Ectodermal cell (in vitro differentiated cells): Measurements from ENCODE around the gene SCN5A.

Source experiments
- H3K27ac ChIP-seq: 2 replicates; pipeline ENCODE4 v1.7.0; 2013; ENCODE audit warnings: mild to moderate bottlenecking, low read depth, low read length; ENCODE audit not compliant: insufficient read depth, poor library complexity, severe bottlenecking
- H3K27me3 ChIP-seq: 2 replicates; pipeline ENCODE4 v1.7.0; 2013; ENCODE audit warnings: mild to moderate bottlenecking, low read length; ENCODE audit not compliant: insufficient read depth, control insufficient read depth, poor library complexity, severe bottlenecking
- H3K36me3 ChIP-seq: one replicate; pipeline ENCODE4 v1.7.0; 2013; ENCODE audit warnings: low read length; ENCODE audit not compliant: control insufficient read depth, insufficient read depth
- H3K4me1 ChIP-seq: one replicate; pipeline ENCODE4 v1.7.0; 2013; ENCODE audit warnings: low read length; ENCODE audit not compliant: control insufficient read depth, insufficient read depth
- H3K4me3 ChIP-seq: 2 replicates; pipeline ENCODE4 v1.7.0; 2013; ENCODE audit warnings: low read depth, low read length, control low read depth; ENCODE audit not compliant: insufficient read depth
- H3K9me3 ChIP-seq: 2 replicates; pipeline ENCODE4 v1.7.0; 2013; ENCODE audit warnings: mild to moderate bottlenecking, low read length, moderate library complexity; ENCODE audit not compliant: control insufficient read depth
- WGBS, 2 experiments: methylation state at CpG; one replicate each; pipeline ENCODE4 v1.1.7; 2013; ENCODE audit warnings: missing lambda C conversion rate in 2 of 2; 5-methylcytosine and 5-hydroxymethylcytosine counted together

Gene SCN5A

GRCh38 chr3:38511546-38511945 is 137.9 kb downstream of the SCN5A start:
- H3K36me3 ChIP-seq, result peaks cover 5% of the 10 kb centered on the region
- no peaks in the 10 kb centered on the region for H3K4me1 ChIP-seq
- no peaks in the 10 kb centered on the region for H3K9me3 ChIP-seq
- 96 to 97% methylated on average over 3 of the region's 3 CpGs for WGBS, 2 experiments
- no peaks in the 10 kb centered on the region for H3K27me3 ChIP-seq
- no peak overlapping the region for H3K27ac ChIP-seq
- H3K4me3 ChIP-seq, result no peak overlapping the region

GRCh38 chr3:38510631-38511030 is 138.9 kb downstream of the SCN5A start:
- Histone ChIP-seq H3K27me3 (no peaks in the 10 kb centered on the region), H3K4me1 (no peaks in the 10 kb centered on the region), H3K36me3 (peaks cover 5% of the 10 kb centered on the region), H3K27ac (no peak overlapping the region), H3K4me3 (no peak overlapping the region), H3K9me3 (no peaks in the 10 kb centered on the region)

GRCh38 chr3:38509732-38510131 is 139.8 kb downstream of the SCN5A start:
- no peak overlapping the region for H3K27ac ChIP-seq
- 89 to 100% methylated on average over 1 of the region's 2 CpGs for WGBS, 2 experiments
- no peak overlapping the region for H3K4me3 ChIP-seq
- H3K36me3 ChIP-seq, result peaks cover 5% of the 10 kb centered on the region
- no peaks in the 10 kb centered on the region for H3K27me3 ChIP-seq
- H3K4me1 ChIP-seq, result no peaks in the 10 kb centered on the region
- no peaks in the 10 kb centered on the region for H3K9me3 ChIP-seq

GRCh38 chr3:38507120-38507519 is 142.4 kb downstream of the SCN5A start:
- Histone ChIP-seq H3K4me3 (no peak overlapping the region), H3K27ac (no peak overlapping the region), H3K36me3 (no peaks in the 10 kb centered on the region), H3K27me3 (no peaks in the 10 kb centered on the region), H3K9me3 (no peaks in the 10 kb centered on the region), H3K4me1 (no peaks in the 10 kb centered on the region)
- 93 to 99% methylated on average over 2 of the region's 2 CpGs for WGBS, 2 experiments

- peaks cover 4% of the 10 kb centered on the region for H3K4me1 ChIP-seq
- no peak overlapping the region for H3K27ac ChIP-seq
- H3K36me3 ChIP-seq, result no peaks in the 10 kb centered on the region
- H3K27me3 ChIP-seq, result no peaks in the 10 kb centered on the region
- no peak overlapping the region for H3K4me3 ChIP-seq
- no peaks in the 10 kb centered on the region for H3K9me3 ChIP-seq
- 100% methylated on average over 1 of the region's 2 CpGs for WGBS, 2 experiments
Measured at GRCh38 chr3:38500688-38501417, 148.6 kb downstream of the SCN5A start.
